HG03066 (cell line): ENCODE results near the gene PRDX6.
"Not testable (repeated sequence)": the region's sequence is repeated elsewhere in the genome, so short reads cannot be mapped to it uniquely, and the experiment has no call there.

Source experiments
- ATAC-seq: cut with Tn5 transposase; IDR thresholded peaks from one replicate; pipeline ENCODE4 v1.9.1; 2021; ENCODE audit warnings: low read depth; ENCODE audit not compliant: unreplicated experiment

The PRDX6 gene

GRCh38 chr1:173493125-173493524, 16.0 kb downstream of the PRDX6 start:
- ATAC-seq: not testable (repeated sequence)

DNA sequence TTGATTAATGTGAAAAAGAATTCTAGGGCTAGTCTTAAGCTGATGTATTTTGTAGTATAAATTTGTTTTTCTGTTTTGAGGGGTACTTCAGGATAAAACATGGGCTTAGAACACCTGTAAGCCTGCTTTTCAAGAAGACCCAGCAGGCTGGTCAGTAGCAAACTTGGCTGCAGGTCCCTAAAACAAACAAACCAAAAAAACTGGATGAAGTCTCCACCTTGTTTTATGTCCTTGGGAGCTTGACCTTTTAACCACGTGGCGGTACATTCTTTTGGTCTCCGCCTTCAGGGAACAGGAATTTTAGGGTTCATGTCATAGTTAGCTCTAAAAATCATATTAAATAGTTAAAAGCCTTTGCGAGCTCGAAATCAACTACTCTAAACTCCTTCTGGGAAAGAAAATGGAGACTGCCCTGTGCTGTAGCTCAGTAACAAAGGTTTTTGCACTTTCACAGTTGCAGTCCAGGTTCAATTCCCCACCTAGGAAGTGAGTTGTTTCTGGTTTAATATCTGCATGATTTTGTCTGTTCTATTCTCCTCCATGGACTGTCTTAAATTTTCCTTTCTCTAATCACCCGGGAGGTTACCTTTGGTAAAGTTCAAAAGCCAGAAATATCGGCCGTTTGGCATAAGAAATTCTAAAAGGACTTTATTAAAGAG, 18.6 kb downstream of the PRDX6 start:
- no peak for ATAC-seq

GRCh38 chr1:173496757-173497320, 19.7 kb downstream of the PRDX6 start:
- ATAC-seq: no peak

GRCh38 chr1:173499729-173500128, 22.6 kb downstream of the PRDX6 start:
- ATAC-seq: no peak

DNA sequence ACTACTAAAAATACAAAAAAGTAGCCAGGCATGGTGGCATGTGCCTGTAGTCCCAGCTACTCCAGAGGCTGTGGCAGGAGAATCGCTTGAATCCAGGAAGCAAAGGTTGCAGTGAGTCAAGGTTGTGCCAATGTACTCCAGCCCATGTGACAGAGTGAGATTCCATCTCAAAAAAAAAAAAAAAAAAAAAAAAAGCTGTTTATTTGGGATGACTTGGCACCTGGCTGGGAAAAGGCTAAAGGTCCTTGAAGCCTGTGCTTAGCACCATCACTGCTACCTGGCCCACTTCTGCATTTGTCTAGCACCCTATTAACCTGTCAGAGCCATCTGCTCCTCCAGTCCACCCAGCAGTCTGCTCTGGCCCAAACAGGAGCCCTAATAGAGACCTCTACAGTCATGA, 25.0 kb downstream of the PRDX6 start:
- no peak for ATAC-seq

DNA sequence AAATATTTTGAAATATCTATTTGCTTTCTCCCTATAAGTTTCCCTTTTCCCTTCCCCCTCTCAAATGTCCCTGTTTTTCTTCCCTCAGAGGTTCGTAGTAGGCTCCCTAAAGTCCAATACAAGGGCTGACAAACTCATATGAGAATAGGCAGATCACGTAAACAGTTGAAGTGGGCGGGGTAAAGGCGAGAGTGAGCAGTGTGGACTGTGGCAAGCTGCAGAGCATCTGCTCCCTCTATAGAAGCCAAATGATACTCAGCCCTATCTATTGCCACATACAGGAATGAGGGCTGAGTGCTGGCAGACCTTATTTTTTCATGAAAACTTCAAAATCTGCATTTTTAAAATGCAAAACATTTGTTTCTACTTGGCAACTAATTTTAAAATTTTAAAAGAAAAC, 26.3 kb downstream of the PRDX6 start:
- no peak for ATAC-seq

DNA sequence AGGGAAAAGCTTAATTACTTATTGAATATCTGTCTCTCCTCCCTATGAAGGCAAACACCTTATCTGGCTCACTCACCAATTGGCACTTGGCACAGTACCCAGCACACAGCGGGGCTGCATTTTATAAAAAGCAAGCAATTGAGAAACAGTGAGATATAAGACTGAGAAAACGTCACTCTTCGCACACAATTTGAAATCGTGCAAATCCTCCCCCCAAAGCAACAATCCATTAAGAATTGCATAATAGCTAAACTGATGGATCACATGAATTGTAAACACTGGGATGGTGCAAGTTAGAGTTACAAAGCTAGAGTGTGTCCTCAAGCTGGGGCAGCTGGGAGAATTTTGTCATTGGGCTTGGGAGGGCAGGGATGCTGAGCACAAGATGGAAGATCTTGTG, 27.1 kb downstream of the PRDX6 start:
- no peak for ATAC-seq

DNA sequence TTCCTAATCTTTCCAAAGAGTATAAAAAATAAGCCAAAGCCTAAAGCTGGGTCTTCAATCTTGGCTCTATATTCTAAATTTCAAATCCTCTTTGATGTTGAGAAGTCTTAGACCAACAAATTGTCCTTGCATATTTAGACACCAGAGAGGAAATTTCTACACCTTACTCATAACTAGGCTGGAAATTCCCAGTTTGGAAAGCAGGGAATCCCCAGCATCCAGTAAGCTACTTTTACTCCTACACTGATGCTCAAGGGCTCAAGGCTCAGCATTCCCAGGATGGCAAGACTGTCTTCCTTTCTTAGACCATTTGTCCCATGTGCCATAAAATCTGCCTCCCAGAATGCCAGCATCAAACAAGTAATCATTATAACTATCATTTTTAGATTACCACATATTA, 28.3 kb downstream of the PRDX6 start:
- no peak for ATAC-seq

DNA sequence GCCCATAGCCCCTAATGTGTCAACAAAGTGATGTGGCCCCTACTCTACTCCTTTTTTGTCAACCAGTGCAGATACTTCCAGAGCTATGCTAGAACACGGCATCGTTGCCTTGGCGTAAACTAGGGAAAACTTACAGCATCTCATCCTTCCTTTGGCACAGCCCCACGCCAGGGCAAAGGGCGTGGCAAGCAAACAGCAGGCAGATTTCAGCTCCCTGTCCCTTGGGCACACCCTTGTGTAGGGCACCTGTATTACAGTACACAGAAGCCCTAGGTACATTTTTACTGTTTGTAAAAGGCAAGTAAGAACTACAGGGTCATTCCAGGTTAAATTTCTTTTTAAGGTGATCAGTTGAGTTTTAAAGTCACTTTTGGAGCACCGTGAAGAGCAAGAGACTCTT, 29.3 kb downstream of the PRDX6 start:
- ATAC-seq: no peak

DNA sequence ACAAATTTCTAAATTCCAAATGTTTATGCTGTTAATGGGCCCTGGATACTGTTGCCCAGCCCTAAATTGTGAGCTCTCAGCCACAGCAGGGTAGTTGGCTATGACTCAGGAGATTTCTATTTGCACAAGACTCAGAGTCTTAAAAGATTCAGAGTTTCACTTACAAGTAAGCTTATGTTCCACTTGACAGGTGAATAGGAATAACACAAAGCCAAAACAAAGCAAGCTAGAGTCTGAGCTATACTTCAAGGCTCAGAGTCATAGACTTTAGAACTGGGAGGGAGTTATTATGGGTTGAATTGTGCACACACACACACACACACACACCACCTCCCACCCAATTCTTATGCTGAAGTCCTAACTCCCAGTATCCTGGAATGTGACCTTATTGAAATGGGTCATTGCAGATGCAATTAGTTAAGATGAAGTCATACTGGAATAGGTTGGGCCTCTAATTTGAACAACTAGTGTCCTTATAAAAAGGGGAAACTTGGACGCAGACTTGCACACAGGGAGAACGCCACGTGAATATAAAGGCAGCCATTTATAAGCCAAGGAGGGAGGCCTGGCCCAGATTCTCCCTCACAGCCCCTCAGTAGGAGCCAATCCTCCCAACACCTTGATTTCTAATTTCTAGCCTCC, 30.2 kb downstream of the PRDX6 start:
- ATAC-seq: no peak

GRCh38 chr1:173507847-173508209, 30.7 kb downstream of the PRDX6 start:
- ATAC-seq: no peak

DNA sequence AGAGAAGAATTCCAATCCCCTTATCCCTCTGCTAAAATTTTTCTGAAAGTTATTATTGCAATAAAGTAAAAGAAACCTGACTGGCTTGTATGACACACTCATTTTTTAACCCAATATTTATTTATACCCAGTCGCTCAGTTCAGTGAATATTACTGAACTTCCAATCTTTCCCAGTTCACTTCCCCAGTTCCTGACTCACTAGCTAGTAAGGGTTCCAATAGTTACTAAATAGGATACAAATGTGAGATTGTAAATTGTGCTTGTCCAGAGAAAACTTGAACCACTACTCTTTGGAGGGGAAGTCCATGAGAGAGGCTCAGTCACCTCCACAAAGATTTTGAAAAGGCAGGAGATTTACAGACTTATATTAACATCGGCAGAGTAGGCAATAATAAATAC, 31.4 kb downstream of the PRDX6 start:
- ATAC-seq: no peak

GRCh38 chr1:173509797-173510196, 32.7 kb downstream of the PRDX6 start:
- ATAC-seq: no peak

- not testable (repeated sequence) for ATAC-seq
Observed at GRCh38 chr1:173514503-173514902, 37.4 kb downstream of the PRDX6 start.

GRCh38 chr1:173520799-173521198, 43.7 kb downstream of the PRDX6 start:
- ATAC-seq: no peak

- ATAC-seq: no peak
Observed at GRCh38 chr1:173523329-173523728, 46.2 kb downstream of the PRDX6 start.

DNA sequence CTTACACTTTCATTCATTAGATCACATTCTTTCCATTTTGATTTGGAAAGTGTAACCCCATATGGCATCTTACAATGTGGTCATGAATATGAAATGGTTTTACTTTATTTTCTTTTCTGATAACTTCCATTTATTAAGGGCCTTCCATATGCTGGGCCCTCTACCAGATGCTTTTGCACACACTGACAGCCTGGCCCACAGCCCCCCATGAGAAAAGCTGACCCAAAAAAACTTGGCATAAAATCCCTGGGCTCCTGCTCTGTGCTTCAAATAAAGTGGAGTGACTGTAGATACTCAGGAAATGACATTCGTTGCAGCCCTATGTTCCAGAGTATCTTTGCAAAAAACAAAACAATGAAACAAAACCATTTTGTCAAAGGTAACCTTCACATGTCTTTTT, 48.8 kb downstream of the PRDX6 start:
- no peak for ATAC-seq

DNA sequence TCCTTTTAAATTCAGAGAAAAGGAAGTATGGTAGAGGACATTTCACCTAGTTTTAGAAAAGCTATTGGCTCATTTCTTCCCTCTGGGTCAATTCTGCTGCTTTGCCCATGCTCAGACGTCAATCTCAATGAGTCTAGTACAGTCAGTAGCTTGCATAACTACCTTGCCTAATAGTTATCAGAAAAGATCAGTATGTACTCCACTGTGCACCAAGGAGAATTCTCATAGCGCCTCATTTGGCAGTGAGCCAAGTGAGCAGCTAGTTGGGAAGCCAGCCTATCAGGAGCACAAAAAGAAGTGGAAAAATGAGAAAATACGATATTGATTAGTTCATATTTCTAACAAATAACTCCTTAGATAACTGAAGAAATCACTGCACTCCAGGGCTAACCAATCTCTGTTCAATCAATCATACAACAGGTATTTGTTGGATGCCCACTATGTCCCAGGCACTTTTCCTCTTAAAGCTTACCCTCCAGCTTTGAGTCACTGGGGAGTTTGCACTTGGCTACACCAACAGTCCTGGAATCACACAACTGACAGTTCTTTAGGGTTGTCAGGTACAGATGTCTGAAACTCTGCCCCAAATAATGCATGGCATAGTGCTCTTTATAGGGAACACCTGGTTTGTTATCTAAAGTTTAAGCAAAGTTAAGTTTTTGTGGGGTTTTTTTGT, 50.2 kb downstream of the PRDX6 start:
- ATAC-seq: no peak

DNA sequence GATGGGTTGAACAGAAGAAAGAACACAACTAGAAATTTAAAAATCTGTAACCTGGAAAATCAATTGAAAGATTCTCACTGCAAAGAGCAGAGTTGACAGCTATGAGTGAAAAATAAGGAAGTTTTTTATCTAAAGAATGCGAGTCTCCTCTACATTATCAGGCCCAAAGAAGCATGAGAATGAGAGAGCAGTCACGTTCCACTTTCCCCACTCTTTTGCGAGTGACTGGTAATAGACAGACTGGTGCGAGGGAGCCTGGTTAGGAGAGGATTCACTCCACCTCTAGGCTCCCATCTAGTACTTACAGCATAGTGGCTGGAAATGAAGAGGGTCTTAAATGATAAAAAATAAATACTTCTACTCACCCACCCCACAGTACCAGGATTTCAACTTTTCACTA, 52.0 kb downstream of the PRDX6 start:
- no peak for ATAC-seq

- no peak for ATAC-seq
Observed at GRCh38 chr1:173530795-173531693, 53.9 kb downstream of the PRDX6 start.

GRCh38 chr1:173532237-173532636, 55.1 kb downstream of the PRDX6 start:
- no peak for ATAC-seq
